SK-MEL-5 (cell line): ENCODE results near the gene FBRS. TPM values are rescaled to one million over a fixed set of nuclear protein-coding genes. Genes with fewer than 3 reads are reported as not detected.

Experiments used
- DNase-seq: peaks from one replicate; pipeline ENCODE4 v3.0.0-alpha.2; 2016; ENCODE audit warnings: low read depth, low spot score
- in situ Hi-C: cut with HindIII; loops from 2 replicates; pipeline ENCODE4 v1.10.0; 2016; ENCODE audit warnings: low sequenced_read_pairs, high pct_unique_total_duplicates, low pct_unique_long_range_greater_than_20kb
- total RNA-seq: library from RNA; depleted of rRNA; stranded (reverse); fragments of >200 nt; shearing (Covaris generic); gene quantifications from 2 replicates; pipeline ENCODE4 v1.2.3, GENCODE V29; 2014

FBRS gene
- total RNA-seq, 1 experiment from 2014 or later = 8.8 TPM

DNA sequence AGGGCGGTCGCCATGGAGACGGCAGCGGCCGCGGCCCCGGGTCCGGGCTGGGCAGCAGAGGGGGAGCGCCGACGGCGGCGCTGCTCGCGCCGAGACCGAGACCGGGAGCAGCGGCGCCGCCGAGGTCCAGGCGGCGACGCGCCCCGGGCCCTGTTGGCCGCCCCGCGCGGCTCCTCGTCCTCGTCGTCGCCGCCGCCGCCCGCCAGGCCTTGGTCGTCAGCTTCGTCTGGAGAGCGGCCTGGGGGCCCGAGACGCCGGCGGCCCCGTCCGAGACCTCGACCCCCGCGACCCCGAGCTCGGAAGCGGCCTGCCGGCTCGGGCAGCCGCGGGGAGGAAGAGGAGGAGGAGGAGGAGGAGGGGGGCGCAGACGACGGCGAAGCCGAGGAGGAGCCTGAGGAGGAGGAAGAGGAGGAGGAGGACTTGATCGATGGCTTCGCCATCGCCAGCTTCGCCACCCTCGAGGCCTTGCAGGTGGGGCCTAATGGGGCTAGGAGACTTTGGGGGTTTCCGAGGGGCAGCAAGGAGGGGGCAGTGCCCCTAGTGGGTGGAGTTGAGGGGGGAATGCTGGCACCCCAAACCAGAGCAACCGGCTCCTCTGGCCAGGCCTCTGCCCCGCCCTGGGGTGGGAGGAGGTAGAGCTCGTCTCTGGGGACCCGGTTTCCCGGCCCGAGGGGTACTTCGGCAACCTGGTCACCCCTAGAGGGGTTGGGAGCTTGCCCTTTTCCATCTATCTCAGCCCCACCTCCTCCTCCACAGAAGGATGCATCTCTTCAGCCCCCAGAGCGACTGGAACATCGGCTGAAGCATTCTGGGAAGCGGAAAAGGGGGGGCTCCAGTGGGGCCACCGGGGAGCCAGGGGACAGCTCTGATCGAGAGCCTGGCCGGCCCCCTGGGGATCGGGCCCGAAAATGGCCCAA is 1.5 kb downstream of the FBRS start:
- in situ Hi-C loops = no loop called here
- no peak for DNase-seq

- no peak for DNase-seq
Measured at GRCh38 chr16:30660424-30661261, 2.4 kb downstream of the FBRS start.

DNA sequence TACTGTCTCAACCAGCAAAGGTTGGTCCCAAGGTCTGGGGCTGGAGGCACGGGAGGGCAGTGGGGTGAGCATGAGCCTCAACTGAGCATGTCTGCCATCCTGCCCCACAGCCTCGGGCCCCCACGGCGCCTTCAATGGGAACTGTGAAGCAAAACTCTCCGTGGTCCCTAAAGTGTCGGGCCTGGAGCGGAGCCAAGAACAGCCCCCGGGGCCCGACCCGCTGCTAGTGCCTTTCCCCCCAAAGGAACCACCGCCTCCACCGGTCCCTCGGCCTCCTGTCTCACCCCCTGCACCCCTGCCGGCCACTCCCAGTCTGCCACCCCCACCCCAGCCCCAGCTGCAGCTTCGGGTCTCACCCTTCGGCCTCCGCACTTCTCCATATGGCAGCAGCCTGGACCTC is 4.2 kb downstream of the FBRS start:
- DNase-seq = no peak
- in situ Hi-C loops = no loop called here

More at GRCh38 chr16:30660424-30661261, 2.4 kb downstream of the FBRS start:
- in situ Hi-C loops = no loop called here

DNA sequence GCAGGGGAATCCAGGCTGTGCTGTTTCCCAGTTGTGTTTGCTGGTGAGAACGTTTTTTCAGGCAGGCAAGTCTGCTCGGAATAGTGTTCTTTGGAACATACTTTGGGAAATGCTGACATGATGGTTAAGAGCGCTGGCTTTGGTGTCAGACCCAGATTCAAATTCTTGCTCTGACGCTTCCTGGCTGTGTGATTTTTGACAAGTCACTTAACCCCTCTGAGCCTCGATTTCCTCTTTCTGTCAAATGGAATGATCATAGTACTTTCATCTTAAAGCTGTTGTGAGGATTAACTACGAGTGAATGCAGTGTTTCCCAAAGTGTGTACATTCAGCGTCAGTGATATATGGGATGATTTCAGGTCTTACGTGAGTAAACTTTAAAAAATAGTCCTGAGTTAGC is 4.8 kb downstream of the FBRS start:
- in situ Hi-C loops = no loop called here
- DNase-seq = no peak

GRCh38 chr16:30663820-30664219 is 5.6 kb downstream of the FBRS start:
- in situ Hi-C loops = no loop called here
- DNase-seq = no peak

- in situ Hi-C loops = no loop called here
- DNase-seq = no peak
Measured at GRCh38 chr16:30664616-30665109, 6.4 kb downstream of the FBRS start.

DNA sequence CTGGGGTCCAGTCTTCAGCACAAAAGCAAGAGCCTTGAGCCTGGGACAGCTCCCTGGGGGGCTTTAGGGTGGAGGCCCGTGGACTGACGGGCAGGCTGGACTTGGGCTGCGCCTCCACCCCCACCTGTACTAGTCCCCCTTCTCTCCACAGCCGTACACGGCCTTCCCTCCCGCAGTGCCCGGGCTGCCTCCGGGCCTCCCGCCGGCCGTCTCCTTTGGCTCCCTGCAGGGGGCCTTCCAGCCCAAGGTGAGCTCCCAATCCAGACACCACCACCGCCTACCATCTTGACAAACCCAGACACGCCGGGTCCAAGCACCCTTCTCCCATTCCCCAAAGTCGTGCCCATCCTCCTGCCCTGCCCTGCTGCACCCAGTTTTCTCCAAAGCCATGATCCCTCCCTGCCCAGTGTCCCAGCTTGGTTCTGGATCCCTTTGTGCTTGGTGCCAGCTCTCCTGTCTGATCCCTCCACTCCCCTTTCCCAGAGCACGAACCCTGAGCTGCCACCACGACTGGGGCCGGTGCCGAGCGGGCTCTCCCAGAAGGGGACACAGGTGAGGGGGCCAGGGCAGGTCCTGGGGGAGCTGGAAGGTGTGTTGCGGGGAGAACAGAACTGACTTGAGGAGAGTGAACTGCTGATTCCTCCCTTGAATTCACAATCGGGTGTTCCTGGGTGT is 7.1 kb downstream of the FBRS start:
- DNase-seq = no peak
- in situ Hi-C loops = no loop called here

- in situ Hi-C loops = no loop called here
- DNase-seq = no peak
Measured at GRCh38 chr16:30665830-30666190, 7.6 kb downstream of the FBRS start.

DNA sequence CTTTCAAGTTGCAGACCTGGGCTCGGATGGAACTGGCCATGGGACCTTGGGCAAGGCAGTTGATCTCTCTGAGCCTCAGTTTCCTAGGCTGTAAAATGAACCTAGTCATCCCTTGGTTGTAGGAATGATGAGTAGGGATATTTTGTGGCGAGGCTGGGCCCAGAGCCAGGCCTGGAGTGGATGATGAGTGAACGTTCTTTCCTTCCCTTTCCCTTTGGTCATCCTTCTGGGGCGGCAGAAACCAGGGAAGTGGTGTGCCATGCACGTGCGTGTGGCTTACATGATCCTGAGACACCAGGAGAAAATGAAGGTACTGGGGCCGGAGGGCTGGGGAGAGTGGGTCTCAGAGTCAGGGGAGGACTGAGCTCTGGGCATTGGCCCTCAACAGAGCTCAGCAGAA is 8.4 kb downstream of the FBRS start:
- in situ Hi-C loops = no loop called here
- DNase-seq = no peak

DNA sequence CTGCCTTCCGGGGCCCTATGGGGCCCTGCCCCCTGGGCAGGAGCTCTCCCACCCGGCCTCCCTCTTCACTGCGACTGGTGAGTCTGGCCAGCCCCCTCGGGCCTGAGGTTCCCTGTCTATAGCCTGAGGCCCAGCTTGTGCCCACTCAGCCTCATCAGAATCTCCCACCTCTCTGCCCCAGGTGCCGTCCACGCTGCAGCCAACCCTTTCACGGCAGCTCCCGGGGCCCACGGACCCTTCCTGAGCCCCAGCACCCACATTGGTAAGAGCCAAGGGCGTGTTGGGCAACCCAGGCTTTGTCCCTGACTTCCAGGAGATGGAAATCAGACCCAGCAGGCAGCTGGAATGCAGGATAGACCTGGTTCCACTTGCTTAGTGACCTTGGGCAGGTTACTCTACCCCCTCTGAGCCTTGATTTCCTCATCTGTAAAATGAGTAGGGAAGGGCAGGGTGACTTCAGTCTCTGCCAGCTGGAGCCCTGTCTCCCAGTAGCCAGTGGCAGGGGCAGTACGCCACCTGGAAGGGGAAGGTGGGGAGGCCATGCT is 9.2 kb downstream of the FBRS start:
- DNase-seq = no peak
- in situ Hi-C loops = no loop called here

GRCh38 chr16:30668393-30668792 is 10.2 kb downstream of the FBRS start:
- in situ Hi-C loops = no loop called here
- DNase-seq = no peak

DNA sequence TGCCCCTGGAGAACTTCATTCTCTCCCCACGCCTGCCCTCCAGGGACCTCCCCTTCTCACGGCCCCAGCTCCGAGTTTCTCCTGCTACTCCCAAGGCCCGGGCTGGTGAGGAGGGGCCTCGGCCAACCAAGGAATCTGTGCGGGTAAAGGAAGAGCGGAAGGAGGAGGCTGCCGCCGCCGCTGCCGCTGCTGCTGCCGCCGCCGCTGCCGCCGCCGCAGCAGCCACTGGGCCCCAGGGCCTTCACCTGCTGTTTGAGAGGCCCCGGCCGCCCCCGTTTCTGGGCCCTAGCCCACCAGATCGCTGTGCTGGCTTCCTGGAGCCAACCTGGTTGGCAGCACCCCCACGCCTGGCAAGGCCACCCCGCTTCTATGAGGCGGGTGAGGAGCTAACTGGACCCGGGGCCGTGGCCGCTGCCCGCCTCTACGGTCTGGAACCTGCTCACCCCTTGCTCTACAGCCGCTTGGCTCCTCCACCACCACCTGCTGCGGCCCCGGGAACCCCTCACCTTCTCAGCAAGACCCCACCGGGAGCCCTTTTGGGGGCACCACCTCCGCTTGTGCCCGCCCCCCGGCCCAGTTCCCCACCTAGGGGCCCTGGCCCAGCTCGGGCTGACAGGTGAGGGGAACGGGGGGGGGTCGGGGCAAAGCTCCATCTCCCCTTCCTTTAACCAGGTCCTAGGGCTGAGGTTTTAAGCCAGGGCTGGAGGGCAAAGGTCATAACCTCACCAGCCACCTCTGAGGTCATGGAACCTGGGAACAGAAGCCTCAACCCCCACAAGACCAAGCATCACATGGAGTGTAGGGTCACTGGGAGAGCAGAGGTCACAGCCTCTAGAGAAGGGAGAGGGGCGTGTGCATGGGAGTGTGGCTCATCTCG is 11.0 kb downstream of the FBRS start:
- in situ Hi-C loops = no loop called here
- no peak for DNase-seq

GRCh38 chr16:30669903-30670824 is 11.9 kb downstream of the FBRS start:
- in situ Hi-C loops = no loop called here
- no peak for DNase-seq

- DNase-seq = no peak
- in situ Hi-C loops = no loop called here
Measured at GRCh38 chr16:30675143-30675542, 16.9 kb downstream of the FBRS start.

DNA sequence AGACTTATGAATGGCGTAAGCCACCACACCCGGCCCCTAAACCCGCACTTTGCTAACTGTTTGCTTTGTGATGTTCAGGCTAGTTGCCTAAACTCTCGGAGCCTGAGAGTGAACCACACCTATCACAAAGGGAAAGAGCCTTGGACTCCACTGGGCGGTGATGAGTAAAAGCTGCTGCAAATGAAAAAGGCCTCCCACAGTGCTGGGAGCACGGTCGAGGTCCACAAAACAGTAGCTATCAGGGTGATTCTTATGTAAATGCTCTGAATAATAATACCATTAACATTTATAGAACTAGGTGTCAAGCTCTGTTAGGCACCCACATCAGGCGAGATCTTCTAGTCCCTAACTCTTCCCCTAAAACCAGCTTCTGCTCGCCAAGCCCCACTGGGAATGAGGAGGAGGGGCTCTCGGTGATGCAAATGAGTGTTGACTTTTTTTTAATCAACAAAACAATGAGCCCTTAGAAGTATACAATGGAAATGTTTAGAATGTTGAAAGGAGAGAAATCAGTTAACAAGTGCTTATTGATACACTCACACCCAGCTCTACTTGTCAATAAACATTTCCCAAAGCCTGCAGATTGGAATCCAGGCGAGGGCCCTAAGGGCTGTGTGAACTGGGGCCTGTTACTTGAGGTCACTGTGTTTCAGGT is 19.8 kb downstream of the FBRS start:
- in situ Hi-C loops = no loop called here
- no peak for DNase-seq

DNA sequence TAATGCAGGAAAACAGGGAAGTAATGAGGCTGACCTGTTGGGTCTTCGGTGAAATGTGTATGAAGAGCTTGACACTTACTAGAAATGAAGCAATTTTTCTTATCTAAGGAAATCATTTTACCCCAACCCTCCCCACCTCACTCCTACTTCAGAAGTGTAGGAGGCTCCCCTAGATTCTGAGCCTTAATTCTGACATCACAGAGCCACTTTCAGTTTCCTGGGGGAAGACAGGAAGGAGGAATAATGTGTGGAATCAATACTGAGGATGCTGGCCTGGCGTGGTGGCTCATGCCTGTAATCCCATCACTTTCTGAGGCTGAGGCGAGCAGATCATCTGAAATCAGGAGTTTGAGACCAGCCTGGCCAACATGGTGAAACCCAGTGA is 20.3 kb downstream of the FBRS start:
- DNase-seq = no peak
- in situ Hi-C loops = no loop called here
